ENCODE data around the gene CYP2J2. TPM values are rescaled to one million over a fixed set of nuclear protein-coding genes. Genes with fewer than 3 reads are reported as not detected.
"Not testable (repeated sequence)": the region's sequence is repeated elsewhere in the genome, so short reads cannot be mapped to it uniquely, and the experiment has no call there.

The CYP2J2 gene
- total RNA-seq, 3 donors from 2014 or later = 21.8 to 58.6 (median 45.6) TPM

- intact Hi-C loops (cut with DNase I, micrococcal nuclease) = no loop called here
- Histone ChIP-seq H3K4me3 (no peak overlapping the region), H3K9me3 (no peaks in the 10 kb centered on the region), H3K4me1 (ENCODE audit: low read depth) (no peaks in the 10 kb centered on the region), H3K36me3 (ENCODE audit: low read depth) (no peaks in the 10 kb centered on the region)
- TF ChIP-seq CTCF (IDR thresholded peaks at IDR 0.05) = no peak
- ATAC-seq = no peak
- DNase-seq = no peak
These were observed 2.4 kb upstream of the CYP2J2 start for GRCh38 chr1:59928996-59929395.

GRCh38 chr1:59927213-59927612, 640 bp upstream of the CYP2J2 start:
- no peak for TF ChIP-seq CTCF (IDR thresholded peaks at IDR 0.05)
- no peaks in the 10 kb centered on the region for H3K9me3 ChIP-seq
- H3K4me1 ChIP-seq (ENCODE audit: low read depth) = no peaks in the 10 kb centered on the region
- intact Hi-C loops (cut with DNase I, micrococcal nuclease) = no loop called here
- no peaks in the 10 kb centered on the region for H3K36me3 ChIP-seq (ENCODE audit: low read depth)
- H3K4me3 ChIP-seq = no peak overlapping the region
- ATAC-seq (no peak), DNase-seq (no peak)

- no peak overlapping the region for H3K4me3 ChIP-seq
- H3K4me1 ChIP-seq (ENCODE audit: low read depth) = no peaks in the 10 kb centered on the region
- intact Hi-C loops (cut with DNase I, micrococcal nuclease) = no loop called here
- no peak for ATAC-seq
- no peaks in the 10 kb centered on the region for H3K36me3 ChIP-seq (ENCODE audit: low read depth)
- no peak for TF ChIP-seq CTCF (IDR thresholded peaks at IDR 0.05)
- DNase-seq = no peak
- H3K9me3 ChIP-seq = no peaks in the 10 kb centered on the region
These were observed 1.9 kb downstream of the CYP2J2 start for GRCh38 chr1:59924653-59925052.

GRCh38 chr1:59921258-59921899, 5.2 kb downstream of the CYP2J2 start:
- H3K4me1 ChIP-seq (ENCODE audit: low read depth); intact Hi-C loops (cut with DNase I, micrococcal nuclease); H3K36me3 ChIP-seq (ENCODE audit: low read depth); H3K9me3 ChIP-seq; ATAC-seq; H3K4me3 ChIP-seq; DNase-seq: not testable (repeated sequence)

- Histone ChIP-seq H3K4me1 (ENCODE audit: low read depth) (peaks cover 8% of the 10 kb centered on the region), H3K36me3 (ENCODE audit: low read depth) (no peaks in the 10 kb centered on the region), H3K9me3 (no peaks in the 10 kb centered on the region), H3K4me3 (no peak overlapping the region)
- TF ChIP-seq CTCF (IDR thresholded peaks at IDR 0.05) = no peak
- ATAC-seq = peak; percentile 25
- intact Hi-C loops (cut with DNase I, micrococcal nuclease) = no loop called here
- no peak for DNase-seq
These were observed 6.8 kb downstream of the CYP2J2 start for GRCh38 chr1:59919746-59920145.

- Histone ChIP-seq H3K4me1 (ENCODE audit: low read depth) (peaks cover 8% of the 10 kb centered on the region), H3K9me3 (no peaks in the 10 kb centered on the region), H3K36me3 (ENCODE audit: low read depth) (no peaks in the 10 kb centered on the region), H3K4me3 (no peak overlapping the region)
- intact Hi-C loops (cut with DNase I, micrococcal nuclease) = no loop called here
- DNase-seq (no peak), ATAC-seq (no peak)
- TF ChIP-seq CTCF (IDR thresholded peaks at IDR 0.05) = no peak
These were observed 8.8 kb downstream of the CYP2J2 start for GRCh38 chr1:59917785-59918180.

Data from mucosa of descending colon (tissue), 3 donors.